Tibial nerve (tissue), 4 donors: ENCODE data around the gene RGS7BP. TPM values are rescaled to one million over a fixed set of nuclear protein-coding genes. Genes with fewer than 3 reads are reported as not detected.

Experiments used
- DNase-seq, 2 donors: peaks; one replicate each; pipeline ENCODE4 v3.0.0-alpha.2; 2019; ENCODE audit warnings: low spot score in 2 of 2
- H3K27ac ChIP-seq, 4 donors: fragments of 200-600 bp; sonication (generic) in 3 of 4; one replicate each; pipeline ENCODE4 v1.5.1; 2017 to 2019; ENCODE audit warnings: mild to moderate bottlenecking in 1 of 4
- H3K27me3 ChIP-seq, 2 donors: fragments of 200-600 bp; sonication (generic) in 1 of 2; one replicate each; pipeline versions ENCODE4 v1.5.1 to v1.6.0; 2017 to 2019
- H3K36me3 ChIP-seq, 3 donors: fragments of 200-600 bp; sonication (generic); one replicate each; pipeline ENCODE4 v1.5.1; 2018 to 2019
- H3K4me1 ChIP-seq, 4 donors: fragments of 200-600 bp; sonication (generic) in 3 of 4; one replicate each; pipeline ENCODE4 v1.5.1; 2017 to 2019
- H3K4me3 ChIP-seq, 4 donors: fragments of 200-600 bp; sonication (generic) in 3 of 4; one replicate each; pipeline ENCODE4 v1.5.1; 2017 to 2019; ENCODE audit warnings: mild to moderate bottlenecking in 1 of 4, moderate library complexity in 1 of 4
- H3K9me3 ChIP-seq, 4 donors: fragments of 200-600 bp; sonication (generic) in 3 of 4; one replicate each; pipeline ENCODE4 v1.5.1; 2017 to 2019
- CTCF ChIP-seq, 5 experiments: fragments of 200-600 bp in 3 of 5; fragments of 450-650 bp in 2 of 5; sonication (generic) in 3 of 5; IDR thresholded peaks; one replicate each; pipeline ENCODE4 v1.5.1; 2016 to 2019; ENCODE audit warnings: antibody characterized with exemption in 5 of 5, mild to moderate bottlenecking in 3 of 5, moderate library complexity in 2 of 5
- EP300 ChIP-seq, 2 donors: sonication (generic); formaldehyde crosslinking; IDR thresholded peaks; one replicate each; pipeline ENCODE4 v1.6.1; 2017; ENCODE audit warnings: antibody characterized with exemption in 2 of 2, mild to moderate bottlenecking in 1 of 2
- POLR2A ChIP-seq, 2 donors: fragments of 450-650 bp; IDR thresholded peaks; one replicate each; pipeline ENCODE4 v1.6.1; 2017; ENCODE audit warnings: antibody characterized with exemption in 2 of 2, mild to moderate bottlenecking in 2 of 2, moderate library complexity in 2 of 2
- WGBS, 2 donors: methylation state at CpG; one replicate each; pipeline ENCODE4 v1.1.5; 2018; 5-methylcytosine and 5-hydroxymethylcytosine counted together
- total RNA-seq, 4 donors: library from RNA; depleted of rRNA; stranded (reverse); fragments of >200 nt; gene quantifications; one replicate each; pipeline ENCODE4 v1.1.0, GENCODE V29; 2016

The RGS7BP gene
- total RNA-seq, 4 donors from 2014 or later, result 0.42 to 1.4 (median 0.96) TPM

- Histone ChIP-seq H3K4me1 (peaks cover 0 to 18% (median 4%) of the 10 kb centered on the region in 4 donors), H3K4me3 (peak overlapping the region in 1 of 4 donors; percentile 46), H3K9me3 (no peaks in the 10 kb centered on the region), H3K27me3 (no peaks in the 10 kb centered on the region), H3K27ac (no peak overlapping the region), H3K36me3 (no peaks in the 10 kb centered on the region)
- DNase-seq, result no peak
- TF ChIP-seq CTCF (IDR thresholded peaks at IDR 0.05), result no peak
- TF ChIP-seq EP300 (IDR thresholded peaks at IDR 0.05), result no peak
- TF ChIP-seq POLR2A (IDR thresholded peaks at IDR 0.05), result no peak
- WGBS, 2 donors, result 19 to 21% methylated on average over 6 of the region's 6 CpGs
These were observed 1.4 kb downstream of the RGS7BP start for GRCh38 chr5:64507264-64507605.

- DNase-seq, result no peak
- Histone ChIP-seq H3K27ac (no peak overlapping the region), H3K36me3 (no peaks in the 10 kb centered on the region), H3K9me3 (no peaks in the 10 kb centered on the region), H3K4me3 (no peak overlapping the region), H3K27me3 (no peaks in the 10 kb centered on the region), H3K4me1 (peaks cover 0 to 18% (median 4%) of the 10 kb centered on the region in 4 donors)
- TF ChIP-seq POLR2A (IDR thresholded peaks at IDR 0.05), result no peak
- TF ChIP-seq EP300 (IDR thresholded peaks at IDR 0.05), result no peak
- TF ChIP-seq CTCF (IDR thresholded peaks at IDR 0.05), result no peak
- WGBS, 2 donors, result 82 to 85% methylated on average over 7 of the region's 7 CpGs
These were observed 4.0 kb downstream of the RGS7BP start for GRCh38 chr5:64509828-64510227.

- no peaks in the 10 kb centered on the region for H3K27me3 ChIP-seq
These were observed 7.7 kb downstream of the RGS7BP start for GRCh38 chr5:64513492-64513891.

GRCh38 chr5:64514612-64515011 lies 8.8 kb downstream of the RGS7BP start:
- DNase-seq, result no peak
- TF ChIP-seq POLR2A (IDR thresholded peaks at IDR 0.05) (no peak), EP300 (IDR thresholded peaks at IDR 0.05) (no peak), CTCF (IDR thresholded peaks at IDR 0.05) (no peak)
- Histone ChIP-seq H3K4me1 (no peaks in the 10 kb centered on the region), H3K36me3 (no peaks in the 10 kb centered on the region), H3K27me3 (no peaks in the 10 kb centered on the region), H3K4me3 (no peak overlapping the region), H3K9me3 (no peaks in the 10 kb centered on the region), H3K27ac (no peak overlapping the region)
- 93 to 94% methylated on average over 1 of the region's 1 CpG for WGBS, 2 donors

More at GRCh38 chr5:64513492-64513891, 7.7 kb downstream of the RGS7BP start:
- no peak overlapping the region for H3K27ac ChIP-seq
- no peak overlapping the region for H3K4me3 ChIP-seq
- TF ChIP-seq POLR2A (IDR thresholded peaks at IDR 0.05) (no peak), EP300 (IDR thresholded peaks at IDR 0.05) (no peak)
- DNase-seq, result no peak
- H3K4me1 ChIP-seq, result no peaks in the 10 kb centered on the region
- no peaks in the 10 kb centered on the region for H3K36me3 ChIP-seq
- H3K9me3 ChIP-seq, result no peaks in the 10 kb centered on the region
- WGBS, 2 donors, result 70 to 73% methylated on average over 5 of the region's 5 CpGs

- 85 to 86% methylated on average over 4 of the region's 4 CpGs for WGBS, 2 donors
- no peak for TF ChIP-seq EP300 (IDR thresholded peaks at IDR 0.05)
- TF ChIP-seq POLR2A (IDR thresholded peaks at IDR 0.05), result no peak
- no peak for TF ChIP-seq CTCF (IDR thresholded peaks at IDR 0.05)
These were observed 10.4 kb downstream of the RGS7BP start for GRCh38 chr5:64516216-64516615.

GRCh38 chr5:64518793-64519192 lies 13.0 kb downstream of the RGS7BP start:
- 88 to 95% methylated on average over 2 of the region's 2 CpGs for WGBS, 2 donors

More at GRCh38 chr5:64516216-64516615, 10.4 kb downstream of the RGS7BP start:
- no peak for DNase-seq
- Histone ChIP-seq H3K36me3 (no peaks in the 10 kb centered on the region), H3K4me3 (no peak overlapping the region), H3K27ac (no peak overlapping the region), H3K9me3 (no peaks in the 10 kb centered on the region), H3K4me1 (no peaks in the 10 kb centered on the region), H3K27me3 (no peaks in the 10 kb centered on the region)

More at GRCh38 chr5:64518793-64519192, 13.0 kb downstream of the RGS7BP start:
- Histone ChIP-seq H3K4me1 (no peaks in the 10 kb centered on the region), H3K9me3 (no peaks in the 10 kb centered on the region), H3K27ac (no peak overlapping the region), H3K27me3 (no peaks in the 10 kb centered on the region), H3K4me3 (no peak overlapping the region), H3K36me3 (no peaks in the 10 kb centered on the region)
- DNase-seq, result no peak
- no peak for TF ChIP-seq POLR2A (IDR thresholded peaks at IDR 0.05)
- TF ChIP-seq CTCF (IDR thresholded peaks at IDR 0.05), result no peak
- TF ChIP-seq EP300 (IDR thresholded peaks at IDR 0.05), result no peak
